CD4-positive, alpha-beta memory T cell (primary cell): ENCODE data around the gene RNF111. TPM values are rescaled to one million over a fixed set of nuclear protein-coding genes. Genes with fewer than 3 reads are reported as not detected.
"Not testable (repeated sequence)": the region's sequence is repeated elsewhere in the genome, so short reads cannot be mapped to it uniquely, and the experiment has no call there.

Experiments used
- CTCF ChIA-PET: fragments of 350-600 bp; sonication (Branson Sonifier 250); formaldehyde crosslinking; loops from one replicate; lab custom pipeline; 2021; ENCODE audit warnings: inconsistent platforms; ENCODE audit not compliant: partially characterized antibody; lab: Charles Lee
- POLR2A ChIA-PET: fragments of 350-600 bp; sonication (Branson Sonifier 250); formaldehyde crosslinking; loops from one replicate; lab custom pipeline; 2021; ENCODE audit not compliant: partially characterized antibody; lab: Charles Lee
- DNase-seq, 5 donors: peaks; one replicate each; pipeline versions ENCODE4 v3.0.0 to v3.0.0-alpha.2; 2020 to 2022; ENCODE audit warnings: mixed read lengths in 1 of 5
- H3K27ac ChIP-seq: one replicate; pipeline ENCODE4 v1.7.0; 2013; ENCODE audit warnings: low read depth, low read length
- H3K27me3 ChIP-seq: 2 replicates; pipeline ENCODE4 v1.7.0; 2013; ENCODE audit warnings: mild to moderate bottlenecking, low read length, moderate library complexity; ENCODE audit not compliant: insufficient read depth
- H3K36me3 ChIP-seq: 2 replicates; pipeline ENCODE4 v1.7.0; 2013; ENCODE audit warnings: mild to moderate bottlenecking, low read length, moderate library complexity; ENCODE audit not compliant: insufficient read depth
- H3K4me1 ChIP-seq: 2 replicates; pipeline ENCODE4 v1.7.0; 2013; ENCODE audit warnings: mild to moderate bottlenecking, low read length, moderate library complexity; ENCODE audit not compliant: insufficient read depth
- H3K4me3 ChIP-seq, 2 donors: one replicate each; pipeline ENCODE4 v1.7.0; 2013; ENCODE audit warnings: low read length in 2 of 2, mild to moderate bottlenecking in 1 of 2
- H3K9me3 ChIP-seq, 2 donors: one replicate each; pipeline ENCODE4 v1.7.0; 2013; ENCODE audit warnings: low read length in 2 of 2, control low read depth in 1 of 2; ENCODE audit not compliant: control insufficient read depth in 1 of 2
- H3K27ac Mint-ChIP-seq, 7 donors: one replicate each; pipeline ENCODE4 v1.8.0; 2020 to 2021; ENCODE audit warnings: mixed read lengths in 7 of 7, mild to moderate bottlenecking in 6 of 7, inconsistent platforms in 3 of 7, moderate library complexity in 3 of 7
- H3K27me3 Mint-ChIP-seq, 2 donors: one replicate each; pipeline ENCODE4 v1.8.0; 2020 to 2021; ENCODE audit warnings: mixed read lengths in 2 of 2
- H3K36me3 Mint-ChIP-seq, 2 donors: one replicate each; pipeline ENCODE4 v1.8.0; 2020 to 2021; ENCODE audit warnings: mixed read lengths in 2 of 2, inconsistent platforms in 1 of 2, mild to moderate bottlenecking in 1 of 2
- H3K4me1 Mint-ChIP-seq, 4 donors: one replicate each; pipeline ENCODE4 v1.8.0; 2020 to 2021; ENCODE audit warnings: mixed read lengths in 4 of 4, mild to moderate bottlenecking in 1 of 4
- H3K4me3 Mint-ChIP-seq, 8 donors: one replicate each; pipeline ENCODE4 v1.8.0; 2020 to 2021; ENCODE audit warnings: mixed read lengths in 8 of 8, mild to moderate bottlenecking in 7 of 8, moderate library complexity in 6 of 8, inconsistent platforms in 3 of 8
- H3K9me3 Mint-ChIP-seq, 8 donors: one replicate each; pipeline ENCODE4 v1.8.0; 2020 to 2021; ENCODE audit warnings: mixed read lengths in 8 of 8, mild to moderate bottlenecking in 5 of 8, inconsistent platforms in 3 of 8, moderate library complexity in 1 of 8
- intact Hi-C: fragments of 100-400 bp; cut with micrococcal nuclease; formaldehyde crosslinking; loops from one replicate; pipeline ENCODE4 v1.15.1; 2023
- polyA plus RNA-seq, 2 donors: library from polyadenylated mRNA; unstranded; fragments of 300-500 nt; fragmentation: Illumina TruSeq; gene quantifications; one replicate each; pipeline ENCODE4 v1.2.3, GENCODE V29; 2021
- total RNA-seq, 2 experiments: library from RNA; stranded (reverse); gene quantifications; one replicate each; pipeline ENCODE4 v1.2.3, GENCODE V29; 2021

RNF111 gene
- total and polyA plus RNA-seq, 4 experiments from 2014 or later = 11.1 to 60.9 (median 38.6) TPM

DNA sequence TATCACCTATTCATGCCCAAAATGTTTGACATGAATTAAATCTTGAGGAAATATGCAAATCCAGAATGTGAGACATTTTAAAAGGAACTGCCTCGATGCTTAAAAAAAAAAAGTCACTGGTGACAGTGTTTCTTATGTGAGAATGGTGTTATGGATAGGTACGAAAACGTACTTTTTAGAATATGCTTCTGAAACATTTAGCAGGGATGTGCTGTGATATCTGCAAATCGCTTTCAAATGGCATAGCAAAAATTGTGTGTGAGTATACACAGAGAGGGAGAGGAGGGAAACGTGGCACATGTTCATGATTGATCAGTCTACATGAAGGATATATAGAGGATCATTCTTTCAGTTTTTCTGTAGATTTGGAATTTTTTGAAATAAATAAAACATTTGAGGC lies 133.5 kb downstream of the RNF111 start:
- H3K27ac ChIP-seq = no peak overlapping the region
- H3K4me1 ChIP-seq = no peaks in the 10 kb centered on the region
- Mint-ChIP-seq H3K27ac (no peak overlapping the region), H3K27me3 (no peaks in the 10 kb centered on the region), H3K36me3 (no peaks in the 10 kb centered on the region), H3K9me3 (no peaks in the 10 kb centered on the region), H3K4me3 (no peak overlapping the region), H3K4me1 (peaks cover 0 to 1% (median 0%) of the 10 kb centered on the region in 4 donors)
- no peaks in the 10 kb centered on the region for H3K36me3 ChIP-seq
- H3K9me3 ChIP-seq = no peaks in the 10 kb centered on the region
- POLR2A ChIA-PET = no interaction called here
- no peak for DNase-seq
- no peaks in the 10 kb centered on the region for H3K27me3 ChIP-seq
- H3K4me3 ChIP-seq = no peak overlapping the region
- CTCF ChIA-PET = no interaction called here
- intact Hi-C loops = no loop called here

DNA sequence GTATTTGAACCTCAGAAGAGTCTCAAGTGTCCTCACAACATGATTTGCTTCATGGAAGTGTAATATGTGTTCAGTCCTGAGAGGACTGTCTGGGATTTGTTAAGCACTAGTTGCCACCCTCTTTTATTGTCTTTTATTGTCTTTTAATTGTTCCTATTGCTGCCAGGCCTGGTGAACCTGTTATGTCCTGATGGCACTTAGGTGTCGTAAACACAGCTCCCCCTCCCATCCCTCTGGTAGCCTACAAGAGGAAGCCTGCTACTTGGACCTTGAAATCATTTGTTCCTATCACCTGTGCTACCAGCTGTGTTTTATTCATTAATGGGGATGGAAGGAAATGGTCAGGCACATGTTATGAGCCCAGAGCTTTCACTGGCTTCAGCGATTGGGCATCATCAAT lies 136.8 kb downstream of the RNF111 start:
- H3K4me3 Mint-ChIP-seq = no peak overlapping the region
- H3K27me3 Mint-ChIP-seq = no peaks in the 10 kb centered on the region
- no peaks in the 10 kb centered on the region for H3K36me3 Mint-ChIP-seq
- peaks cover 0 to 4% (median under 1%) of the 10 kb centered on the region in 8 donors for H3K9me3 Mint-ChIP-seq
- CTCF ChIA-PET = interaction anchor here (1.4 kb wide), 1 partner anchor 8 kb away, joined by 6 read pairs; no protein-coding TSS in a partner anchor
- no peaks in the 10 kb centered on the region for H3K27me3 ChIP-seq
- intact Hi-C loops = no loop called here
- H3K27ac ChIP-seq = no peak overlapping the region
- H3K4me1 Mint-ChIP-seq = peaks cover 0 to 2% (median under 1%) of the 10 kb centered on the region in 4 donors
- H3K4me1 ChIP-seq = no peaks in the 10 kb centered on the region
- DNase-seq = no peak
- no peaks in the 10 kb centered on the region for H3K36me3 ChIP-seq
- POLR2A ChIA-PET = no interaction called here
- no peak overlapping the region for H3K27ac Mint-ChIP-seq
- no peaks in the 10 kb centered on the region for H3K9me3 ChIP-seq
- no peak overlapping the region for H3K4me3 ChIP-seq

GRCh38 chr15:59125683-59126082 lies 138.2 kb downstream of the RNF111 start:
- H3K36me3 Mint-ChIP-seq, H3K4me3 Mint-ChIP-seq, DNase-seq, POLR2A ChIA-PET, CTCF ChIA-PET, H3K4me1 Mint-ChIP-seq, H3K27me3 ChIP-seq, H3K27ac ChIP-seq, H3K9me3 ChIP-seq, H3K36me3 ChIP-seq, H3K27ac Mint-ChIP-seq, H3K27me3 Mint-ChIP-seq, H3K4me1 ChIP-seq, intact Hi-C loops, H3K4me3 ChIP-seq: not testable (repeated sequence)
- H3K9me3 Mint-ChIP-seq = peaks cover 0 to 14% (median 10%) of the 10 kb centered on the region in 8 donors

GRCh38 chr15:59127255-59127654 lies 139.8 kb downstream of the RNF111 start:
- H3K27ac Mint-ChIP-seq, DNase-seq, POLR2A ChIA-PET, intact Hi-C loops, H3K4me3 Mint-ChIP-seq, H3K36me3 ChIP-seq, H3K9me3 ChIP-seq, H3K4me3 ChIP-seq, H3K4me1 Mint-ChIP-seq, H3K4me1 ChIP-seq, H3K27ac ChIP-seq, H3K27me3 ChIP-seq, H3K36me3 Mint-ChIP-seq, H3K27me3 Mint-ChIP-seq: not testable (repeated sequence)
- CTCF ChIA-PET = interaction anchor here (1.5 kb wide), 1 partner anchor 149 kb away, joined by 3 read pairs; no protein-coding TSS in a partner anchor
- H3K9me3 Mint-ChIP-seq = peaks cover 0 to 14% (median 10%) of the 10 kb centered on the region in 8 donors

DNA sequence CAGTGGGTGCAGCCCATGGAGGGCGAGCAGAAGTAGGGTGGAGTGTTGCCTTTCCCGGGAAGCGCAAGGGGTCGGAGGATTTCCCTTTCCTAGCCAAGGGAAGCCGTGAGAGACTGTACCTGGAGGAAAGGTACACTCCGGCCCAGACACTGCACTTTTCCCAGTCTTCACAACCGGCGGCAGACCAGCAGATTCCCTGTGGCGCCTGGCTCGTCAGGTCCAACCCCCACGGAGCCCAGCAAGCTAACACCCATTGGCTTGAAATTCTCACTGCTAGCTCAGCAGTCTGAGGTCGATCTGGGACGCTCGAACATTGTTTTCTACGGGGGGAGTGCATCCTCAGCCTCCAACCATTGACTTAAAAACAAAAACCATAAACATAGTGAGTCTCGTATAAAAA lies 144.0 kb downstream of the RNF111 start:
- intact Hi-C loops = no loop called here
- H3K36me3 Mint-ChIP-seq = peaks cover 0 to 6% of the 10 kb centered on the region in 2 donors

DNA sequence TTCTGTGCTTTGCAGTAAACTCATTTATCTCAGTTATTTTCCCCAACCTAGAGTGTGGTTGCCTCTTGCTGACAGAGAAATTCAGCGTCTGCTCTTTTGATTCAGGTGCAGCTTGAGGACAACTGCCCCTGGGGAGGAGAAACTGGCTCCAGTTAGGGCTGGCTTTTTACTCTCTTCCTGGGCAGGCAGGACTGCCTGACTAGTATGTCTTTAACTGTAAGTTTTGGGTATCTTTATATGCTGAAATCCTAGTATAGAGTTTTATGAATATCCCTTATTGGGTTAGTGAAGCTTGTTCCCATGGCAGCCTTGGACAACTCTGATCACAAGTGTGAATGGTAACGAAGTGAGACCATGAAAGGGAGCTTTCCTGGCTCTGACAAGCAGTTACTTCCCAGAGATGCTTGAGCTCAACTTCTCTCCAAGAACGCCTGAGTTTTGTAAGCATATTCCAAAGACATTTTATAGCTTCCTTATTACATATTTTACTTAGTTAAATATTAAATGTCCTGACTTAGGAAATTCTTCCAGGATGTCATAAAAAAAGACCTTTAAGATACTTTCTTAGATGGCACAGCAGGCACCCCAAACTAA lies 144.6 kb downstream of the RNF111 start:
- peak overlapping the region in 1 of 7 donors; percentile 50 for H3K27ac Mint-ChIP-seq
- Histone ChIP-seq H3K9me3 (no peaks in the 10 kb centered on the region), H3K27me3 (no peaks in the 10 kb centered on the region), H3K36me3 (no peaks in the 10 kb centered on the region), H3K4me1 (no peaks in the 10 kb centered on the region), H3K4me3 (no peak overlapping the region), H3K27ac (no peak overlapping the region)
- no peak overlapping the region for H3K4me3 Mint-ChIP-seq
- no peaks in the 10 kb centered on the region for H3K27me3 Mint-ChIP-seq
- ChIA-PET POLR2A (no interaction called here), CTCF (interaction anchor here (0.6 to 1.0 kb wide), 2 partner anchors 9 to 904 kb away, joined by 3 to 6 read pairs; no protein-coding TSS in a partner anchor)
- no peak for DNase-seq
- intact Hi-C loops = no loop called here
- H3K4me1 Mint-ChIP-seq = peaks cover 0 to 2% (median under 1%) of the 10 kb centered on the region in 4 donors
- peaks cover 0 to 6% of the 10 kb centered on the region in 2 donors for H3K36me3 Mint-ChIP-seq
- peaks cover 0 to 14% (median 10%) of the 10 kb centered on the region in 8 donors for H3K9me3 Mint-ChIP-seq

More for the DNA sequence above, 144.0 kb downstream of the RNF111 start:
- Histone ChIP-seq H3K9me3 (no peaks in the 10 kb centered on the region), H3K4me1 (no peaks in the 10 kb centered on the region), H3K27ac (no peak overlapping the region), H3K36me3 (no peaks in the 10 kb centered on the region), H3K27me3 (no peaks in the 10 kb centered on the region), H3K4me3 (no peak overlapping the region)
- DNase-seq = no peak
- Mint-ChIP-seq H3K27ac (peak overlapping the region in 1 of 7 donors; percentile 50), H3K4me1 (peaks cover 0 to 2% (median 0%) of the 10 kb centered on the region in 4 donors), H3K9me3 (peaks cover 0 to 14% (median 10%) of the 10 kb centered on the region in 8 donors), H3K4me3 (no peak overlapping the region), H3K27me3 (no peaks in the 10 kb centered on the region)
- ChIA-PET CTCF (no interaction called here), POLR2A (no interaction called here)

DNA sequence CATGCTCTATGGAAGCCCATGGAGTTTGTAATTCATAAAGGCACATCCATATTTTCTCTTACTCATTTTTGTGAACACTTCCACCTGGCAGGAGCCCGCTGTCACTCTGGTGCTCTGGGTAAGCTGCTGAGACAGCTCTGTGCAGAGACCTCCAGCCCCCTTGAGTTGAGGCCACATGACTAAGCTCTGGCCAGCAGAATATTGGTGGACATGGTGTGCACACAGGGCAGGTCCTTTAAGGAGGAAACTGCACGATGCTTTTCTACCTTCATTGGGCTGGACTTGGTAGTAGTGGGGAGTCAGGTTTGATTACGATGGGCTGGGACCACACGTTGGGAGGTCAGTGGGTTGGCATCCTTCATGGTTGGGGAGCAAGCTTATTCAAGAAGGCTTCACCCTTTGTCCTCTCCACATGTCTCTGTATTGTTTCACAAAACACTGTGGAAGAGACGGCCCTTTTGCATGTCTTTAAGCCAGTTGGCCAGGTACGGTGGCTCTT lies 146.5 kb downstream of the RNF111 start:
- Mint-ChIP-seq H3K36me3 (peaks cover 0 to 6% of the 10 kb centered on the region in 2 donors), H3K27ac (no peak overlapping the region), H3K4me1 (peaks cover 9 to 16% (median 11%) of the 10 kb centered on the region in 4 donors), H3K27me3 (no peaks in the 10 kb centered on the region), H3K4me3 (no peak overlapping the region), H3K9me3 (peaks cover 0 to 12% (median 9%) of the 10 kb centered on the region in 8 donors)
- intact Hi-C loops = no loop called here
- H3K4me1 ChIP-seq = peaks cover 7% of the 10 kb centered on the region
- H3K27me3 ChIP-seq = no peaks in the 10 kb centered on the region
- H3K27ac ChIP-seq = no peak overlapping the region
- ChIA-PET POLR2A (no interaction called here), CTCF (no interaction called here)
- no peak for DNase-seq
- H3K9me3 ChIP-seq = no peaks in the 10 kb centered on the region
- H3K4me3 ChIP-seq = no peak overlapping the region
- H3K36me3 ChIP-seq = no peaks in the 10 kb centered on the region
